Activated CD8-positive, alpha-beta T cell treated with anti-CD3 and anti-CD28 coated beads for 36 hours (primary cell): ENCODE data around the gene FRMPD1. TPM values are rescaled to one million over a fixed set of nuclear protein-coding genes. Genes with fewer than 3 reads are reported as not detected.

Source experiments
- ATAC-seq: fragments of 200-7000 bp; cut with Tn5 transposase; one replicate; pipeline ENCODE4 v1.10.0; 2021; ENCODE audit warnings: mild to moderate bottlenecking, moderate library complexity
- CTCF ChIA-PET: fragments of 350-600 bp; sonication (Branson Sonifier 250); formaldehyde crosslinking; loops from one replicate; lab custom pipeline; 2021; ENCODE audit warnings: antibody characterized with exemption; lab: Charles Lee
- POLR2A ChIA-PET: fragments of 350-600 bp; sonication (Branson Sonifier 250); formaldehyde crosslinking; loops from one replicate; lab custom pipeline; 2021; ENCODE audit warnings: antibody characterized with exemption; lab: Charles Lee
- DNase-seq: peaks from one replicate; pipeline ENCODE4 v3.0.0-alpha.2; 2020
- H3K27ac Mint-ChIP-seq: one replicate; pipeline ENCODE4 v1.8.0; 2021; ENCODE audit warnings: mild to moderate bottlenecking, mixed read lengths
- H3K27me3 Mint-ChIP-seq: one replicate; pipeline ENCODE4 v1.8.0; 2021; ENCODE audit warnings: mixed read lengths
- H3K36me3 Mint-ChIP-seq: one replicate; pipeline ENCODE4 v1.8.0; 2021; ENCODE audit warnings: low read depth, mixed read lengths
- H3K4me1 Mint-ChIP-seq: one replicate; pipeline ENCODE4 v1.8.0; 2021; ENCODE audit warnings: low read depth, mixed read lengths
- H3K4me3 Mint-ChIP-seq: one replicate; pipeline ENCODE4 v1.8.0; 2021; ENCODE audit warnings: mild to moderate bottlenecking, moderate library complexity, mixed read lengths
- H3K9me3 Mint-ChIP-seq: one replicate; pipeline ENCODE4 v1.8.0; 2021; ENCODE audit warnings: mixed read lengths
- CTCF ChIP-seq: fragments of 200-600 bp; IDR thresholded peaks from one replicate; pipeline ENCODE4 v1.8.0; 2022; ENCODE audit warnings: antibody characterized with exemption, mild to moderate bottlenecking
- intact Hi-C: fragments of 100-400 bp; cut with micrococcal nuclease; formaldehyde crosslinking; loops from one replicate; pipeline ENCODE4 v1.10.0; 2022
- total RNA-seq, 2 experiments: library from RNA; stranded (reverse); gene quantifications; one replicate each; pipeline ENCODE4 v1.2.3, GENCODE V29; 2021

FRMPD1 gene
- total RNA-seq, 2 experiments from 2014 or later = not detected

DNA sequence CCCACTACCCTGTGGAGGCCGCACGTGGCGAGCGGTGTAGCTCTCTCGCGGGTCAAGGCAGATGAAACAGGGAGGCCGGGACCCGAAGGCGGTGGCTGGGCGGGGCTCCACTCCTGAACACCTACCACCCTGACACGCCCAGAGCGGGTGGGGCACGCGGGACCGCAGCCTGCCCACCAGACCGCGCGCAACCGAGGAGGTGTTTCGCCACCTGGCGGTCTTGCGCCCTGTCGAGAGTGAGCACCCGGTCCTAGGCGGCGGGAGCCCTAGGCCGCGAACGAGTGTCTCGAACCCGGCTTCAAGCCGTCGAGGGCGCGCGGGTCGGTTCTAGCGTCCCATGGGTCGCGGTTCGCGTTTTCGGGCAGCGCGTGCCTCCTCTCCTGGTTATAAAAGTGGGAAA lies 136.3 kb downstream of the FRMPD1 start:
- DNase-seq = no peak
- Mint-ChIP-seq H3K27me3 (peaks cover 2% of the 10 kb centered on the region), H3K4me1 (peaks cover 26% of the 10 kb centered on the region), H3K9me3 (peaks cover 4% of the 10 kb centered on the region), H3K4me3 (no peak overlapping the region), H3K27ac (no peak overlapping the region), H3K36me3 (peaks cover 28% of the 10 kb centered on the region)
- CTCF ChIA-PET = no interaction called here
- TF ChIP-seq CTCF = no peak
- POLR2A ChIA-PET = interaction anchor here (0.9 to 1.0 kb wide), 2 partner anchors 8 to 20 kb away, joined by 3 read pairs; no protein-coding TSS in a partner anchor
- no peak for ATAC-seq
- intact Hi-C loops = no loop called here

GRCh38 chr9:37788332-37788731 lies 137.6 kb downstream of the FRMPD1 start:
- TF ChIP-seq CTCF = no peak
- ChIA-PET POLR2A (no interaction called here), CTCF (no interaction called here)
- Mint-ChIP-seq H3K9me3 (peaks cover 4% of the 10 kb centered on the region), H3K4me1 (peaks cover 15% of the 10 kb centered on the region), H3K27ac (no peak overlapping the region), H3K4me3 (no peak overlapping the region), H3K36me3 (peaks cover 17% of the 10 kb centered on the region), H3K27me3 (peaks cover 2% of the 10 kb centered on the region)
- ATAC-seq (no peak), DNase-seq (no peak)
- intact Hi-C loops = no loop called here

- H3K4me1 Mint-ChIP-seq = peaks cover 8% of the 10 kb centered on the region
- peaks cover 4% of the 10 kb centered on the region for H3K36me3 Mint-ChIP-seq
- ChIA-PET CTCF (no interaction called here), POLR2A (interaction anchor here (1.2 kb wide), 1 partner anchor 11 kb away, joined by 5 read pairs; the partner anchor contains the start of gene DCAF10)
- intact Hi-C loops = no loop called here
- H3K9me3 Mint-ChIP-seq = peaks cover 4% of the 10 kb centered on the region
- ATAC-seq (no peak), DNase-seq (no peak)
- TF ChIP-seq CTCF = no peak
- no peak overlapping the region for H3K27ac Mint-ChIP-seq
- H3K4me3 Mint-ChIP-seq = no peak overlapping the region
- H3K27me3 Mint-ChIP-seq = peaks cover 2% of the 10 kb centered on the region
Measured at GRCh38 chr9:37790096-37790495, 139.3 kb downstream of the FRMPD1 start.

DNA sequence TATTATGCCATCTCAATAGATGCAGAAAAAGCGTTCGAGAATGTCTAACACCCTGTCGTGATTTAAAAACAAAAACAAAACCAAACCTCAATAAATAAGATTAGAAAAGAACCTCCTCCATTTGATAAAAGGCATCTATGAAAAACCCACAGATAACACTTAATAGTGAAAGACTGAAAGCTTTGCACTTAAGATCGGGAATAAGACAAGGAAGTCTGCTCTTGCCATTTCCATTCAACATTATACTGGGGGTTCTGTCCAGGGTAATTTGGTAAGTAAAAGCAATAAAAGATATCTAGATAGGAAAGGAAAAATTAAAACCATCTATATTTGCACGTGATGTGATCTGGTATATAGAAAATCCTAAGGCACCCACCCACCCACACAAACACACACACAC lies 141.4 kb downstream of the FRMPD1 start:
- ATAC-seq = no peak

GRCh38 chr9:37796232-37796631 lies 145.5 kb downstream of the FRMPD1 start:
- Mint-ChIP-seq H3K4me1 (peaks cover 17% of the 10 kb centered on the region), H3K36me3 (peaks cover 4% of the 10 kb centered on the region), H3K9me3 (peaks cover 1% of the 10 kb centered on the region), H3K27ac (no peak overlapping the region), H3K4me3 (no peak overlapping the region), H3K27me3 (no peaks in the 10 kb centered on the region)
- CTCF ChIA-PET = no interaction called here
- POLR2A ChIA-PET = no interaction called here
- DNase-seq (no peak), ATAC-seq (no peak)
- TF ChIP-seq CTCF = no peak
- intact Hi-C loops = loop anchor here (5.0 kb wide), 1 partner anchor 49 kb away; no protein-coding TSS in a partner anchor

More for the DNA sequence above, 141.4 kb downstream of the FRMPD1 start:
- Mint-ChIP-seq H3K27ac (no peak overlapping the region), H3K36me3 (peaks cover 6% of the 10 kb centered on the region), H3K4me3 (no peak overlapping the region), H3K4me1 (peaks cover 5% of the 10 kb centered on the region), H3K9me3 (peaks cover 4% of the 10 kb centered on the region), H3K27me3 (peaks cover 2% of the 10 kb centered on the region)
- POLR2A ChIA-PET = no interaction called here
- CTCF ChIA-PET = no interaction called here
- DNase-seq = no peak
- intact Hi-C loops = no loop called here
- TF ChIP-seq CTCF = no peak

Other genes starting within 250 kb of the FRMPD1 start
- 10 to 100 TPM; 62.8 to 64.6 TPM for gene GRHPR, start 228.3 kb upstream of the FRMPD1 start, total RNA-seq
- 1 to 10 TPM; 8.6 to 8.8 TPM for gene ZBTB5, start 185.5 kb upstream of the FRMPD1 start, total RNA-seq
- gene POLR1E, start 165.0 kb upstream of the FRMPD1 start, total RNA-seq = 10 to 100 TPM; 66.9 to 70.5 TPM
- gene FBXO10, start 74.6 kb upstream of the FRMPD1 start, total RNA-seq = 1 to 10 TPM; 2.5 to 3.6 TPM
- 100 to 1,000 TPM; 156 to 168 TPM for gene TOMM5, start 58.4 kb upstream of the FRMPD1 start, total RNA-seq
- gene TRMT10B, start 102.9 kb downstream of the FRMPD1 start, total RNA-seq = 10 to 100 TPM; 10.6 to 12.0 TPM
- gene EXOSC3, start 134.1 kb downstream of the FRMPD1 start, total RNA-seq = 100 to 1,000 TPM; 111 to 126 TPM
- gene DCAF10, start 149.8 kb downstream of the FRMPD1 start, total RNA-seq = 10 to 100 TPM; 14.7 to 15.2 TPM